ENCODE results near the gene TMEM88.

DNA sequence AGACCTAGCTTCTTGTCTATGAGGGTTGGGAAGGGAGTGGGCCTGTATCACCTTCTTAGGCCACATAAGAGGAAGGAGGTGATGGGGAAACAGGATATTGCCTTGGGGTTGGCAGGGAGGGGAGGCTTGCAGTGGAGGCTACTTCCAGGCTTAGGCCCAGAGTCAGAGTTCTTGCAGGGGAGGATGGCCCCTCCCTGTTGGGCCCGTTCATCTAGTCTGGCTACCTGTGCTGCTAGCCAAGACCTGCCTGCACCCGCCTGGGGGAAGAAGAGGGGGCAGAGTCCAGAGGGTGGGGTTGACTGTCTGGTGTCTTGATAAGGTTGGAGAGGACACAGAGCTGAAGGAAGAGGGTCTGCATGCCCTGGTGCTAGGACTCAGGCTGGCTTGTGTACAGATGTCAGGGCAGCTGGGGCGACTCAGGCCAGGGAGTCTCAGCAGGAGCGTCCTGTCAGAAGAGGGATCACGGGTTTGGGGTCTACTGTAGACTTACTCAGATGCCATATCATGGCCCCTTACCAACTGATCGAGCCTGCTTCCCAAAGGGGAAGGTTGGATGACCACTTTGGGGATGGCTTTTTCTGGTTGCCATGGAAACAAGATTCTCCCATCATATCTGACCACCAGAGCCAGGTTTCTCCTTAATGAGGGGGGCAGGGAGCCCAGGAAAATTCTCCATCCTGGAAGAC lies 15.5 kb upstream of the TMEM88 start:
- TF ChIP-seq, protein P1, sequence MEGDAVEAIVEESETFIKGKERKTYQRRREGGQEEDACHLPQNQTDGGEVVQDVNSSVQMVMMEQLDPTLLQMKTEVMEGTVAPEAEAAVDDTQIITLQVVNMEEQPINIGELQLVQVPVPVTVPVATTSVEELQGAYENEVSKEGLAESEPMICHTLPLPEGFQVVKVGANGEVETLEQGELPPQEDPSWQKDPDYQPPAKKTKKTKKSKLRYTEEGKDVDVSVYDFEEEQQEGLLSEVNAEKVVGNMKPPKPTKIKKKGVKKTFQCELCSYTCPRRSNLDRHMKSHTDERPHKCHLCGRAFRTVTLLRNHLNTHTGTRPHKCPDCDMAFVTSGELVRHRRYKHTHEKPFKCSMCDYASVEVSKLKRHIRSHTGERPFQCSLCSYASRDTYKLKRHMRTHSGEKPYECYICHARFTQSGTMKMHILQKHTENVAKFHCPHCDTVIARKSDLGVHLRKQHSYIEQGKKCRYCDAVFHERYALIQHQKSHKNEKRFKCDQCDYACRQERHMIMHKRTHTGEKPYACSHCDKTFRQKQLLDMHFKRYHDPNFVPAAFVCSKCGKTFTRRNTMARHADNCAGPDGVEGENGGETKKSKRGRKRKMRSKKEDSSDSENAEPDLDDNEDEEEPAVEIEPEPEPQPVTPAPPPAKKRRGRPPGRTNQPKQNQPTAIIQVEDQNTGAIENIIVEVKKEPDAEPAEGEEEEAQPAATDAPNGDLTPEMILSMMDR (IDR thresholded peaks at IDR 0.05; ENCODE audit: low read length), result no peak
- TF ChIP-seq EZH2phosphoT487 (IDR thresholded peaks at IDR 0.05; ENCODE audit: low read length) (no peak), EZH2 (optimal IDR thresholded peaks at IDR 0.05; ENCODE audit: low read depth, low read length) (no peak)
